Smooth muscle cell (in vitro differentiated cells): ENCODE results near the gene TFAP2E. TPM values are rescaled to one million over a fixed set of nuclear protein-coding genes. Genes with fewer than 3 reads are reported as not detected.

Experiments
- DNase-seq: peaks from one replicate; lab custom pipeline; 2025; ENCODE audit not compliant: unreplicated experiment; lab: John Stamatoyannopoulos, UW
- H2AFZ ChIP-seq: fragments of 200-600 bp; sonication (generic); 2 replicates; pipeline ENCODE4 v1.6.0; 2016; ENCODE audit warnings: antibody characterized with exemption, low read depth, mild to moderate bottlenecking
- H3F3A ChIP-seq: fragments of 200-600 bp; sonication (generic); 2 replicates; pipeline ENCODE4 v1.6.0; 2017; ENCODE audit warnings: antibody characterized with exemption, low read depth
- H3K27ac ChIP-seq: fragments of 200-600 bp; sonication (generic); 2 replicates; pipeline ENCODE4 v1.5.1; 2016; ENCODE audit warnings: low read depth, mild to moderate bottlenecking
- H3K27me3 ChIP-seq: fragments of 200-600 bp; sonication (generic); 2 replicates; pipeline ENCODE4 v1.6.1; 2016; ENCODE audit warnings: low read depth, mild to moderate bottlenecking
- H3K36me3 ChIP-seq: fragments of 200-600 bp; sonication (generic); 2 replicates; pipeline ENCODE4 v1.5.1; 2016; ENCODE audit warnings: low read depth
- H3K4me1 ChIP-seq: fragments of 200-600 bp; sonication (generic); 2 replicates; pipeline ENCODE4 v1.5.1; 2016; ENCODE audit warnings: low read depth
- H3K4me2 ChIP-seq: fragments of 200-600 bp; sonication (generic); 2 replicates; pipeline ENCODE4 v1.6.0; 2016; ENCODE audit warnings: mild to moderate bottlenecking
- H3K4me3 ChIP-seq: fragments of 200-600 bp; sonication (generic); 2 replicates; pipeline ENCODE4 v1.5.1; 2016; ENCODE audit warnings: mild to moderate bottlenecking
- H3K79me2 ChIP-seq: fragments of 200-600 bp; sonication (generic); 2 replicates; pipeline ENCODE4 v1.6.0; 2016; ENCODE audit warnings: low read depth, mild to moderate bottlenecking
- H3K9ac ChIP-seq: fragments of 200-600 bp; sonication (generic); 2 replicates; pipeline ENCODE4 v1.6.0; 2016; ENCODE audit warnings: low read depth
- H3K9me3 ChIP-seq: fragments of 200-600 bp; sonication (generic); replicated peaks from 2 replicates; pipeline ENCODE4 v1.5.1; 2016; ENCODE audit warnings: low read depth
- H4K20me1 ChIP-seq: fragments of 200-600 bp; sonication (generic); 2 replicates; pipeline ENCODE4 v1.6.0; 2016; ENCODE audit warnings: low read depth
- WGBS: methylation state at CpG from one replicate; pipeline ENCODE4 v1.1.7; 2016; ENCODE audit warnings: low lambda C conversion rate; 5-methylcytosine and 5-hydroxymethylcytosine counted together
- polyA plus RNA-seq: library from polyadenylated mRNA; unstranded; fragments of >200 nt; fragmentation: Nextera tagmentation; extraction: Ambion mirVana; gene quantifications from 2 replicates; pipeline ENCODE4 v1.2.1, GENCODE V29; 2016
- total RNA-seq: library from RNA; depleted of rRNA; stranded (reverse); fragments of >200 nt; gene quantifications from 2 replicates; pipeline ENCODE4 v1.2.3, GENCODE V29; 2014
- TF ChIP-seq, protein P1 (sequence below): fragments of 200-600 bp; sonication (generic); IDR thresholded peaks from 2 replicates; pipeline ENCODE4 v1.5.1; 2017; ENCODE audit warnings: borderline replicate concordance, mild to moderate bottlenecking, antibody characterized with exemption; ENCODE audit not compliant: insufficient read depth, poor library complexity, severe bottlenecking

The TFAP2E gene
- total and polyA plus RNA-seq, 2 experiments from 2014 or later, result 0.30 to 0.36 TPM

DNA sequence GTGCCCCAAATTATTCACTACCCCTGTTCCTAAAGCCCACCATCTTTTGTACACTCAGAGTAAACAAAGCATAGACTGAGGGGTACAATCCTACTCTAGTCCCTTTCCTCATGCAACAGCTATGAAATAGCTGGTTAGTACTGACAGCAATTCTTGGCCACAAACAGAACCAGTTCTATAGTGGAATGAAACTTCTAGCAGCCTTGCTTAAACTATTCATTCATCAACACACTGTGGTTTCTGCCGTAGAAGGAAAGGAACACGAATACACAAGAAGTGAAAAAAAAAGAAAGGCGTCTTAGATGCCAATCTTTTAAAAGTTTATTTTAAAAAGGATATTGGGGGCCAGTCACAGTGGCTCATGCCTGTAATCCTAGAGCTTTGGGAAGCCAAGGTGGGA, 58.3 kb downstream of the TFAP2E start:
- TF ChIP-seq, protein P1, sequence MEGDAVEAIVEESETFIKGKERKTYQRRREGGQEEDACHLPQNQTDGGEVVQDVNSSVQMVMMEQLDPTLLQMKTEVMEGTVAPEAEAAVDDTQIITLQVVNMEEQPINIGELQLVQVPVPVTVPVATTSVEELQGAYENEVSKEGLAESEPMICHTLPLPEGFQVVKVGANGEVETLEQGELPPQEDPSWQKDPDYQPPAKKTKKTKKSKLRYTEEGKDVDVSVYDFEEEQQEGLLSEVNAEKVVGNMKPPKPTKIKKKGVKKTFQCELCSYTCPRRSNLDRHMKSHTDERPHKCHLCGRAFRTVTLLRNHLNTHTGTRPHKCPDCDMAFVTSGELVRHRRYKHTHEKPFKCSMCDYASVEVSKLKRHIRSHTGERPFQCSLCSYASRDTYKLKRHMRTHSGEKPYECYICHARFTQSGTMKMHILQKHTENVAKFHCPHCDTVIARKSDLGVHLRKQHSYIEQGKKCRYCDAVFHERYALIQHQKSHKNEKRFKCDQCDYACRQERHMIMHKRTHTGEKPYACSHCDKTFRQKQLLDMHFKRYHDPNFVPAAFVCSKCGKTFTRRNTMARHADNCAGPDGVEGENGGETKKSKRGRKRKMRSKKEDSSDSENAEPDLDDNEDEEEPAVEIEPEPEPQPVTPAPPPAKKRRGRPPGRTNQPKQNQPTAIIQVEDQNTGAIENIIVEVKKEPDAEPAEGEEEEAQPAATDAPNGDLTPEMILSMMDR, result no peak
- Histone ChIP-seq H3K9ac (no peak overlapping the region), H3K9me3 (no peaks in the 10 kb centered on the region), H3K4me1 (no peaks in the 10 kb centered on the region), H2AFZ (no peak overlapping the region), H3K4me3 (no peak overlapping the region), H3K27ac (no peak overlapping the region), H3K79me2 (peaks cover 37% of the 10 kb centered on the region), H3K36me3 (peaks cover 26% of the 10 kb centered on the region), H3F3A (no peaks in the 10 kb centered on the region), H4K20me1 (peaks cover 58% of the 10 kb centered on the region), H3K4me2 (no peak overlapping the region), H3K27me3 (no peaks in the 10 kb centered on the region)
- no peak for DNase-seq
- WGBS, result 95% methylated on average over 3 of the region's 3 CpGs

DNA sequence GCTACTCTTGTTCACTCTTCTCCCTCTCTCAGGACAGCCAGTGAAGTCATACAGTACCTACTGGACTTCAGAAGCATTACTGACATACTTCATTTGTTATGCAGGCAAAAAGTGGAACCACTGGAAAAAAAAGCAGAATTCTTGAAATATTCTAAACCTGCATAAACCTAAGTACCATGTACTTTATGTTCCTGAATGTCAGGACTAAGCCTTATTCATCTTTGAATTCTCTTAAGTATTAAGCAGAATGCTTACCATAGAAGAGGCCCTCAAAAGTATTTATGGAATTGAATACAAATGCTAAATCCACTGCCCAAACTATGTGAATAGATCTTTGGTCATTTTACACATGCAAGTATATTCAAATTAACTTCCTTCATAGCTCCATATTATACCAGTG, 60.4 kb downstream of the TFAP2E start:
- H3K27ac ChIP-seq, result no peak overlapping the region
- no peak overlapping the region for H3K4me3 ChIP-seq
- H3K9me3 ChIP-seq, result no peaks in the 10 kb centered on the region
- H2AFZ ChIP-seq, result no peak overlapping the region
- no peaks in the 10 kb centered on the region for H3K27me3 ChIP-seq
- no peak overlapping the region for H3K9ac ChIP-seq
- H3K4me1 ChIP-seq, result peaks cover 16% of the 10 kb centered on the region
- DNase-seq, result no peak
- H3K79me2 ChIP-seq, result peaks cover 52% of the 10 kb centered on the region
- H3K36me3 ChIP-seq, result peaks cover 26% of the 10 kb centered on the region
- TF ChIP-seq, protein P1, result no peak
- peaks cover 61% of the 10 kb centered on the region for H4K20me1 ChIP-seq
- H3K4me2 ChIP-seq, result no peak overlapping the region
- H3F3A ChIP-seq, result no peaks in the 10 kb centered on the region

DNA sequence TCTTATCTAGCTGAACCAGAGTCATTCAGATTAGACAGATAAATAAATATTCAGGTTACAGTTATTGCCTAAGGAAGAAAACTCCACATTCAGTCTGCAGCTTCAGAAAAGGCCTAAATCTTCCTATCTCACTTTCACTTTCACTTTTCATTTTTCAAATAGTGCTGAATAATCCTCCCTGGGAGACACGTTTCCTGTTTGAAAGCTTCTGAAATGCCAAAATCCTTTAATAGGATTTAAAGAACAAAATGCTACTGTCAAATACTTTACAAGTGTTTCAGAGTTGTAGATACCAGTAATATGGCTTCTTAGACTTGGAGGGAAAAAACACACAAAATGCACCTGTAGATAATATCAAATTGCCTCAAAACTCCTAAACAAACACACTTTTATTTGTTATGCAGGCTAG, 64.3 kb downstream of the TFAP2E start:
- Histone ChIP-seq H3K27ac (peak overlapping the region; percentile 42), H3K9me3 (no peaks in the 10 kb centered on the region), H3K4me2 (peak overlapping the region; percentile 79), H2AFZ (no peak overlapping the region), H3K36me3 (peaks cover 12% of the 10 kb centered on the region), H3K9ac (peak overlapping the region; percentile 13), H4K20me1 (peaks cover 50% of the 10 kb centered on the region), H3K4me3 (peak overlapping the region; percentile 43), H3F3A (peaks cover 6% of the 10 kb centered on the region), H3K4me1 (peaks cover 26% of the 10 kb centered on the region), H3K27me3 (no peaks in the 10 kb centered on the region), H3K79me2 (peaks cover 69% of the 10 kb centered on the region)
- TF ChIP-seq, protein P1, result no peak
- WGBS, result 16% methylated on average over 1 of the region's 1 CpG
- DNase-seq, result no peak

DNA sequence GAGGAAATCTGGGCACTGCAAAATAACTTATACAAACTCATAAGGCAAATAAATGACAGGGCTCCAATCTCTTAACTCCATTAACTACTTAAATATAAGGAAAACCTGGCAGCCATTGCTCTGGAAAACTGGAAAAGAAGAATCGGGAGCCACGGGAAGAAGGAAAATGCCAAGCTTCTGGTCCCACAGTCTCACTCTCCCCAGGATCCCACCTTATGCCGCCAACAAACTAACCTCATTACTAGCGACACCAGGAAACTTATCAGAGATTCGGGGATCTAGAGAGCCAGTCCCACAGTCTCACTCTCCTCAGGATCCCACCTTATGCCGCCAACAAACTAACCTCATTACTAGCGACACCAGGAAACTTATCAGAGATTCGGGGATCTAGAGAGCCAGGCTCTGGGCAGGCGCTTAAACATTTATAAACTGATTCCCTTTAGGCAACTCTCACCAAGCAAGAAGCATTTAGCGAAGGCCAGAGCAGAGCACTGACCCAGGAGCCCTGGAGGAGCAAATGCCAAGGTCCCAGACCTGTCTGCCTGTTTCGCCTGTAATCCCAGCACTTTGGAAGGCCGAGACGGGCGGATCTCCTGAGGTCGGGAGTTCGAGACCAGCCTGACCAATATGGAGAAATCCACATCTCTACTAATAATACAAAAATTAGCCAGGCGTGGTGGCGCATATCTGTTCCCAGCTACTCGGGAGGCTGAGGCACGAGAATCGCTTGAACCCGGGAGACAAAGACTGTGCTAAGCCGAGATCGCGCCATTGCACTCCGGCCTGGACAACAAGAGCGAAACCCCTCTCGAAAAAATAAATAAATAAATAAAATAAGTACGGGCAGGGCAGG, 67.5 kb downstream of the TFAP2E start:
- H3K9ac ChIP-seq, result peak overlapping the region; percentile 99
- H3K4me3 ChIP-seq, result peak overlapping the region; percentile 93
- peaks cover 6% of the 10 kb centered on the region for H3F3A ChIP-seq
- H2AFZ ChIP-seq, result peak overlapping the region; percentile 97
- 24% methylated on average over 29 of the region's 29 CpGs for WGBS
- H3K79me2 ChIP-seq, result peaks cover 57% of the 10 kb centered on the region
- no peaks in the 10 kb centered on the region for H3K9me3 ChIP-seq
- no peak for DNase-seq
- H4K20me1 ChIP-seq, result peaks cover 37% of the 10 kb centered on the region
- H3K4me2 ChIP-seq, result peak overlapping the region; percentile 87
- H3K4me1 ChIP-seq, result peaks cover 26% of the 10 kb centered on the region
- H3K27me3 ChIP-seq, result peaks cover 19% of the 10 kb centered on the region
- TF ChIP-seq, protein P1, result no peak
- H3K27ac ChIP-seq, result peak overlapping the region; percentile 81
- peaks cover 3% of the 10 kb centered on the region for H3K36me3 ChIP-seq
